WTC11 (cell line): ENCODE results near the gene RASL11A. TPM values are rescaled to one million over a fixed set of nuclear protein-coding genes. Genes with fewer than 3 reads are reported as not detected.

Source experiments
- ATAC-seq: fragments of 200-7000 bp; cut with Tn5 transposase; 2 replicates; pipeline ENCODE4 v1.10.0; 2021; ENCODE audit warnings: mild to moderate bottlenecking, moderate library complexity
- CTCF ChIA-PET: fragments of 300-600 bp; sonication (Branson Sonifier 250); formaldehyde crosslinking; loops from one replicate; lab custom pipeline; 2021; ENCODE audit warnings: antibody characterized with exemption; lab: Charles Lee
- POLR2A ChIA-PET: fragments of 350-600 bp; sonication (Branson Sonifier 250); formaldehyde crosslinking; loops from one replicate; lab custom pipeline; 2021; ENCODE audit warnings: antibody characterized with exemption; lab: Charles Lee
- DNase-seq: peaks from one replicate; pipeline ENCODE4 v3.0.0; 2021; ENCODE audit warnings: low spot score
- H3K27ac Mint-ChIP-seq: 2 replicates; pipeline ENCODE4 v1.8.0; 2021; ENCODE audit warnings: mixed read lengths
- H3K27me3 Mint-ChIP-seq: 2 replicates; pipeline ENCODE4 v1.8.0; 2021; ENCODE audit warnings: low read depth, mild to moderate bottlenecking, moderate library complexity, mixed read lengths
- H3K36me3 Mint-ChIP-seq: 2 replicates; pipeline ENCODE4 v1.8.0; 2021; ENCODE audit warnings: mixed read lengths
- H3K4me1 Mint-ChIP-seq: 2 replicates; pipeline ENCODE4 v1.8.0; 2022; ENCODE audit warnings: mixed read lengths
- H3K4me3 Mint-ChIP-seq: 2 replicates; pipeline ENCODE4 v1.8.0; 2021; ENCODE audit warnings: mild to moderate bottlenecking, moderate library complexity, mixed read lengths
- H3K9me3 Mint-ChIP-seq: 2 replicates; pipeline ENCODE4 v1.8.0; 2021; ENCODE audit warnings: mixed read lengths
- ATF1 ChIP-seq: sonication (generic); formaldehyde crosslinking; IDR thresholded peaks from 2 replicates; pipeline ENCODE4 v1.8.1; 2023; ENCODE audit warnings: mild to moderate bottlenecking, moderate library complexity, missing genetic modification reagents
- CREB1 ChIP-seq: sonication (generic); formaldehyde crosslinking; IDR thresholded peaks from 2 replicates; pipeline ENCODE4 v1.8.0; 2023; ENCODE audit warnings: mild to moderate bottlenecking, missing genetic modification reagents
- EMX1 ChIP-seq: fragments of 250-450 bp; sonication (Bioruptor Pico); IDR thresholded peaks from 2 replicates; pipeline ENCODE4 v1.8.0; 2021; ENCODE audit warnings: mild to moderate bottlenecking
- ETV6 ChIP-seq: sonication (generic); formaldehyde crosslinking; IDR thresholded peaks from 2 replicates; pipeline ENCODE4 v1.8.1; 2022; ENCODE audit warnings: mild to moderate bottlenecking, missing genetic modification reagents
- FOXK1 ChIP-seq: sonication (generic); formaldehyde crosslinking; IDR thresholded peaks from 2 replicates; pipeline ENCODE4 v1.8.0; 2022; ENCODE audit warnings: mild to moderate bottlenecking, moderate library complexity, missing genetic modification reagents
- JUN ChIP-seq: sonication (generic); formaldehyde crosslinking; IDR thresholded peaks from 2 replicates; pipeline ENCODE4 v1.8.0; 2023; ENCODE audit warnings: mild to moderate bottlenecking, missing genetic modification reagents
- PRDM15 ChIP-seq: sonication (generic); formaldehyde crosslinking; IDR thresholded peaks from 2 replicates; pipeline ENCODE4 v1.8.0; 2022; ENCODE audit warnings: missing genetic modification reagents
- ZNF281 ChIP-seq: sonication (generic); formaldehyde crosslinking; IDR thresholded peaks from 2 replicates; pipeline ENCODE4 v1.8.0; 2023; ENCODE audit warnings: mild to moderate bottlenecking, missing genetic modification reagents
- ZNF671 ChIP-seq: fragments of 250-450 bp; sonication (Bioruptor Pico); IDR thresholded peaks from 2 replicates; pipeline ENCODE4 v1.8.0; 2021; ENCODE audit warnings: mild to moderate bottlenecking
- total RNA-seq: library from RNA; stranded (reverse); gene quantifications from 3 replicates; pipeline ENCODE4 v1.2.3, GENCODE V29; 2021
- TF ChIP-seq, protein P1 (sequence below): sonication (generic); formaldehyde crosslinking; conservative IDR thresholded peaks from 2 replicates; pipeline ENCODE4 v1.8.1; 2023; ENCODE audit warnings: mild to moderate bottlenecking, low read depth, missing genetic modification reagents, moderate library complexity
- TF ChIP-seq, protein P2 (sequence below): sonication (generic); formaldehyde crosslinking; IDR thresholded peaks from 2 replicates; pipeline ENCODE4 v1.8.1; 2022; ENCODE audit warnings: mild to moderate bottlenecking, missing genetic modification reagents, moderate library complexity, borderline replicate concordance

RASL11A gene
- total RNA-seq, 1 experiment from 2014 or later, result 3.5 TPM

- DNase-seq (no peak), ATAC-seq (no peak)
- TF ChIP-seq ZNF671 (CRISPR knock-in tag) (no peak), PRDM15 (CRISPR knock-in tag) (no peak), EMX1 (CRISPR knock-in tag) (no peak), CREB1 (CRISPR knock-in tag) (no peak), ETV6 (CRISPR knock-in tag) (no peak)
- TF ChIP-seq, protein P1, sequence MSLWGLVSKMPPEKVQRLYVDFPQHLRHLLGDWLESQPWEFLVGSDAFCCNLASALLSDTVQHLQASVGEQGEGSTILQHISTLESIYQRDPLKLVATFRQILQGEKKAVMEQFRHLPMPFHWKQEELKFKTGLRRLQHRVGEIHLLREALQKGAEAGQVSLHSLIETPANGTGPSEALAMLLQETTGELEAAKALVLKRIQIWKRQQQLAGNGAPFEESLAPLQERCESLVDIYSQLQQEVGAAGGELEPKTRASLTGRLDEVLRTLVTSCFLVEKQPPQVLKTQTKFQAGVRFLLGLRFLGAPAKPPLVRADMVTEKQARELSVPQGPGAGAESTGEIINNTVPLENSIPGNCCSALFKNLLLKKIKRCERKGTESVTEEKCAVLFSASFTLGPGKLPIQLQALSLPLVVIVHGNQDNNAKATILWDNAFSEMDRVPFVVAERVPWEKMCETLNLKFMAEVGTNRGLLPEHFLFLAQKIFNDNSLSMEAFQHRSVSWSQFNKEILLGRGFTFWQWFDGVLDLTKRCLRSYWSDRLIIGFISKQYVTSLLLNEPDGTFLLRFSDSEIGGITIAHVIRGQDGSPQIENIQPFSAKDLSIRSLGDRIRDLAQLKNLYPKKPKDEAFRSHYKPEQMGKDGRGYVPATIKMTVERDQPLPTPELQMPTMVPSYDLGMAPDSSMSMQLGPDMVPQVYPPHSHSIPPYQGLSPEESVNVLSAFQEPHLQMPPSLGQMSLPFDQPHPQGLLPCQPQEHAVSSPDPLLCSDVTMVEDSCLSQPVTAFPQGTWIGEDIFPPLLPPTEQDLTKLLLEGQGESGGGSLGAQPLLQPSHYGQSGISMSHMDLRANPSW (CRISPR knock-in tag), result no peak
- no peak overlapping the region for H3K4me3 Mint-ChIP-seq
- no peaks in the 10 kb centered on the region for H3K9me3 Mint-ChIP-seq
- peaks cover 9% of the 10 kb centered on the region for H3K4me1 Mint-ChIP-seq
- H3K27me3 Mint-ChIP-seq, result no peaks in the 10 kb centered on the region
- H3K36me3 Mint-ChIP-seq, result no peaks in the 10 kb centered on the region
- CTCF ChIA-PET, result interaction anchor here (0.6 kb wide), 1 partner anchor 63 kb away, joined by 4 read pairs; no protein-coding TSS in a partner anchor
- no peak overlapping the region for H3K27ac Mint-ChIP-seq
- POLR2A ChIA-PET, result no interaction called here
These were observed 38.3 kb downstream of the RASL11A start for GRCh38 chr13:27308941-27309340.

DNA sequence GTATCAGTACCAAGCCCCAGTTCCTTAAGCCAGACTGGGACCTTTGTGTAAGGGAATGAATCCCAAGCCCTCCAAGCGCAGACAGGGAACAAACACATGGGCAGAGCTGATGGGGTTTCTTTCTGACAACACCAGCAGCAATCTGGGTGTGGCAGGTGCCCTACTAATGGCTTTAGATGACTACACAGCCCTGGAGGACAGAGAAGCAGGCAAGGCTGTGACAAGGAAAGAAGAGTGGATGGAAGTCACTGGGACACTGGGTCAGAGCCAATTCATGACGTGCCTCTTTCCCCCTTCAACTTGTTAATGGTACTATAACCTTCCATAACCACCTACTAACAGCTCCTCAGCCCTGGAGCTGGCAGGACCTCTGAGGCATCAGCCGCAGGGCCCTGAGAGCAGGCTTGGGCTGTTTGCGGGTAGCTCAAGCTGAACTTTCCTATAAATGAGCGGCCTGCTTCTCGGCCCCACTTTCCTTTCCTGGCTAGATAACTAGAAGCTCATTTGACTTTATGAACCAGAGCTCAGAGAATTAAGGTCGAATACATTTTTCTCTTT lies 38.9 kb downstream of the RASL11A start:
- no peaks in the 10 kb centered on the region for H3K9me3 Mint-ChIP-seq
- CTCF ChIA-PET, result interaction anchor here (0.6 to 1.9 kb wide), 3 partner anchors 30 to 64 kb away, joined by 3 to 7 read pairs (median 4); no protein-coding TSS in a partner anchor
- ATAC-seq (no peak), DNase-seq (no peak)
- POLR2A ChIA-PET, result no interaction called here
- H3K4me1 Mint-ChIP-seq, result peaks cover 9% of the 10 kb centered on the region
- no peak for TF ChIP-seq JUN (CRISPR knock-in tag)
- no peak for TF ChIP-seq ATF1
- TF ChIP-seq, protein P2, sequence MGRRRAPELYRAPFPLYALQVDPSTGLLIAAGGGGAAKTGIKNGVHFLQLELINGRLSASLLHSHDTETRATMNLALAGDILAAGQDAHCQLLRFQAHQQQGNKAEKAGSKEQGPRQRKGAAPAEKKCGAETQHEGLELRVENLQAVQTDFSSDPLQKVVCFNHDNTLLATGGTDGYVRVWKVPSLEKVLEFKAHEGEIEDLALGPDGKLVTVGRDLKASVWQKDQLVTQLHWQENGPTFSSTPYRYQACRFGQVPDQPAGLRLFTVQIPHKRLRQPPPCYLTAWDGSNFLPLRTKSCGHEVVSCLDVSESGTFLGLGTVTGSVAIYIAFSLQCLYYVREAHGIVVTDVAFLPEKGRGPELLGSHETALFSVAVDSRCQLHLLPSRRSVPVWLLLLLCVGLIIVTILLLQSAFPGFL (CRISPR knock-in tag), result no peak
- TF ChIP-seq FOXK1 (CRISPR knock-in tag), result no peak
- no peak for TF ChIP-seq ZNF281 (CRISPR knock-in tag)
- TF ChIP-seq, all 79 proteins: peak for 0
- Mint-ChIP-seq H3K36me3 (no peaks in the 10 kb centered on the region), H3K27ac (no peak overlapping the region), H3K4me3 (no peak overlapping the region), H3K27me3 (no peaks in the 10 kb centered on the region)
